K562 (cell line): ENCODE data around the gene RSPRY1. TPM values are rescaled to one million over a fixed set of nuclear protein-coding genes. Genes with fewer than 3 reads are reported as not detected.

Source experiments
- ATF3 ChIP-seq, 2 experiments: fragments of 450-650 bp in 1 of 2; sonication (generic) in 1 of 2; formaldehyde crosslinking in 1 of 2; IDR thresholded peaks in 1 of 2; conservative IDR thresholded peaks in 1 of 2; 2 replicates each; pipeline versions ENCODE4 v1.6.1 to v1.8.1; 2016 to 2023; ENCODE audit warnings: mild to moderate bottlenecking in 2 of 2, moderate library complexity in 2 of 2, inconsistent platforms in 1 of 2, missing genetic modification reagents in 1 of 2
- BACH1 ChIP-seq: fragments of 200-800 bp; sonication (Bioruptor generic); IDR thresholded peaks from 2 replicates; pipeline ENCODE4 v1.6.1; 2016; ENCODE audit warnings: missing genetic modification characterization, missing compliant biosample characterization
- FOXA1 ChIP-seq: fragments of 450-650 bp; IDR thresholded peaks from 2 replicates; pipeline ENCODE4 v1.6.1; 2016; ENCODE audit warnings: mild to moderate bottlenecking, borderline replicate concordance
- HDGF ChIP-seq: fragments of 450-650 bp; IDR thresholded peaks from 2 replicates; pipeline ENCODE4 v1.6.1; 2016
- MYBL2 ChIP-seq, 2 experiments: fragments of 450-650 bp in 1 of 2; sonication (generic) in 1 of 2; formaldehyde crosslinking in 1 of 2; IDR thresholded peaks; 2 replicates each; pipeline versions ENCODE4 v1.6.1 to v1.8.1; 2017 to 2022; ENCODE audit warnings: borderline replicate concordance in 1 of 2, inconsistent platforms in 1 of 2, low read depth in 1 of 2, mild to moderate bottlenecking in 1 of 2, missing genetic modification reagents in 1 of 2, moderate library complexity in 1 of 2
- PHF21A ChIP-seq: fragments of 450-650 bp; IDR thresholded peaks from 2 replicates; pipeline ENCODE4 v1.6.1; 2017; ENCODE audit warnings: low read depth, borderline replicate concordance
- RUNX1 ChIP-seq: sonication (generic); IDR thresholded peaks from 2 replicates; pipeline ENCODE4 v1.6.1; 2016; ENCODE audit warnings: antibody characterized with exemption, low read depth
- SFPQ ChIP-seq: fragments of 200-400 bp; formaldehyde crosslinking; IDR thresholded peaks from 2 replicates; pipeline ENCODE4 v1.6.1; 2017; ENCODE audit warnings: mild to moderate bottlenecking, low read depth, low read length, moderate library complexity
- TBP ChIP-seq: optimal IDR thresholded peaks from 2 replicates; pipeline ENCODE3; 2011; ENCODE audit warnings: low read depth, low read length, improper control_type of control experiment
- TEAD2 ChIP-seq: fragments of 450-650 bp; IDR thresholded peaks from 2 replicates; pipeline ENCODE4 v1.6.1; 2016; ENCODE audit warnings: missing genetic modification characterization, control low read depth, missing compliant biosample characterization
- polyA plus RNA-seq, 8 experiments: library from polyadenylated mRNA; depleted of rRNA in 4 of 8; stranded (reverse) in 5 of 8; unstranded in 3 of 8; fragments of >200 nt; fragmentation: Nextera tagmentation in 2 of 8; fragmentation: Illumina TruSeq in 1 of 8; extraction: Ambion mirVana in 2 of 8; extraction: Trizol in 1 of 8; gene quantifications; 2 replicates each; pipeline versions ENCODE4 v1.2.1 to v1.2.3, GENCODE V29; 2011 to 2014; ENCODE audit warnings: inconsistent platforms in 1 of 8, missing spikeins in 1 of 8
- total RNA-seq, 7 experiments: library from RNA; depleted of rRNA in 6 of 7; stranded (reverse); fragments of >200 nt in 6 of 7; fragmentation: Illumina TruSeq in 2 of 7; extraction: Trizol in 2 of 7; gene quantifications; 2 replicates each; pipeline versions ENCODE4 v1.2.1 to v1.2.3, GENCODE V29; 2011 to 2021; ENCODE audit warnings: low replicate concordance in 1 of 7
- TF ChIP-seq, protein P1 (sequence below): fragments of 450-650 bp; IDR thresholded peaks from one replicate; pipeline ENCODE4 v1.6.1; 2018; ENCODE audit warnings: mild to moderate bottlenecking, moderate library complexity; ENCODE audit not compliant: partially characterized antibody
- TF ChIP-seq, protein P2 (sequence below), 2 experiments: fragments of 200-800 bp in 1 of 2; sonication (Bioruptor generic) in 1 of 2; sonication (generic) in 1 of 2; formaldehyde crosslinking in 1 of 2; IDR thresholded peaks in 1 of 2; conservative IDR thresholded peaks in 1 of 2; 2 replicates each; pipeline versions ENCODE4 v1.5.0 to v1.6.1; 2016 to 2020; ENCODE audit warnings: missing compliant biosample characterization in 1 of 2, missing genetic modification characterization in 1 of 2, missing genetic modification reagents in 1 of 2
- TF ChIP-seq, protein P3 (sequence below): fragments of 250-450 bp; sonication (Bioruptor Pico); IDR thresholded peaks from 2 replicates; pipeline ENCODE4 v1.5.0; 2021
- TF ChIP-seq, protein P4 (sequence below): fragments of 250-450 bp; sonication (Bioruptor Pico); IDR thresholded peaks from 2 replicates; pipeline ENCODE4 v1.5.0; 2020; ENCODE audit warnings: mild to moderate bottlenecking, borderline replicate concordance

The RSPRY1 gene
- total and polyA plus RNA-seq, 9 of the 15 experiments (the other 6 are each of a cell fraction or from before 2014, with no cell fraction given): 10.2 to 27.8 (median 20.8) TPM

DNA sequence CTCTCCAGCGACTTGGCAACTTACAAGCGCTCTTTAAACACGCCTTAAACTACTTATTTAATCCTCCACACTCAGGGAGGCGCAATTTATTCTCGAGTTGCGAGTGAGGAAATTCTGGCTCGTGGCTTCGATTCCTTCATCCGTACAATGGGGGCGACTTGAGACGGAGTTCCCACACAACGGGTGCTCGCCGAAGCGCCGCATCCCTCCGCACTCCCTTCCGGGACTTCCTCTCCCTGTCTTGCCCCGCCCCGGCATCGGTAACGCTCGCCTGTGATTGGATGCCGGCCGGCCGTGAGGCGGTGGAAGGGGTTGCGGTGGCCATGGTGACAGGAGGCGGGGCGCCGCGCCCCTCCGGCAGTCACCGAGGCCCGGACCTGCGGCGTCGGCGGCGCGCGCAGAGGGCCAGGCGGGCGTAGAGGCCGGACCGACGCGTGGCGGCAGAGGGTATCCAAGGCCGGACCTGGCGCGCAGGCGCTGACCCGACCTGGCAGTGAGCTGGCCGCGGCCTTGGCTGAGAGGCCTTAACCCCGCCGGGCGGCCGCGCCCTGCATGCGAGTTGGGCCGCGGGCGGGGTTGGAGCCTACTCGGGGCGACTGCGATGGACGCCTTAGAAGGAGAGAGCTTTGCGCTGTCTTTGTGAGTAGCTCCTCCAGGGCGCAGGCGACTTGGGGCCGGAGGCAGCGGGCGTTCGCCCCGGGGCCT is 58.8 kb downstream of the RSPRY1 start, which contains the start of gene ARL2BP (continued):
- TF ChIP-seq PHF21A (no peak), TEAD2 (tag) (no peak), TBP (peak; percentile 72), BACH1 (no peak), MYBL2 (IDR thresholded peaks at IDR 0.05; ENCODE audit: low read depth) (no peak), MYBL2 (CRISPR knock-in tag; IDR thresholded peaks at IDR 0.05; ENCODE audit: borderline replicate concordance) (no peak), RUNX1 (no peak), SFPQ (no peak), ATF3 (IDR thresholded peaks at IDR 0.05) (no peak; the same call in 1 of the 2 replicates), ATF3 (CRISPR knock-in tag; conservative IDR thresholded peaks at IDR 0.05) (no peak), FOXA1 (no peak), HDGF (no peak)
- TF ChIP-seq, protein P1, sequence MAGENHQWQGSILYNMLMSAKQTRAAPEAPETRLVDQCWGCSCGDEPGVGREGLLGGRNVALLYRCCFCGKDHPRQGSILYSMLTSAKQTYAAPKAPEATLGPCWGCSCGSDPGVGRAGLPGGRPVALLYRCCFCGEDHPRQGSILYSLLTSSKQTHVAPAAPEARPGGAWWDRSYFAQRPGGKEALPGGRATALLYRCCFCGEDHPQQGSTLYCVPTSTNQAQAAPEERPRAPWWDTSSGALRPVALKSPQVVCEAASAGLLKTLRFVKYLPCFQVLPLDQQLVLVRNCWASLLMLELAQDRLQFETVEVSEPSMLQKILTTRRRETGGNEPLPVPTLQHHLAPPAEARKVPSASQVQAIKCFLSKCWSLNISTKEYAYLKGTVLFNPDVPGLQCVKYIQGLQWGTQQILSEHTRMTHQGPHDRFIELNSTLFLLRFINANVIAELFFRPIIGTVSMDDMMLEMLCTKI: no peak
- TF ChIP-seq, protein P2, sequence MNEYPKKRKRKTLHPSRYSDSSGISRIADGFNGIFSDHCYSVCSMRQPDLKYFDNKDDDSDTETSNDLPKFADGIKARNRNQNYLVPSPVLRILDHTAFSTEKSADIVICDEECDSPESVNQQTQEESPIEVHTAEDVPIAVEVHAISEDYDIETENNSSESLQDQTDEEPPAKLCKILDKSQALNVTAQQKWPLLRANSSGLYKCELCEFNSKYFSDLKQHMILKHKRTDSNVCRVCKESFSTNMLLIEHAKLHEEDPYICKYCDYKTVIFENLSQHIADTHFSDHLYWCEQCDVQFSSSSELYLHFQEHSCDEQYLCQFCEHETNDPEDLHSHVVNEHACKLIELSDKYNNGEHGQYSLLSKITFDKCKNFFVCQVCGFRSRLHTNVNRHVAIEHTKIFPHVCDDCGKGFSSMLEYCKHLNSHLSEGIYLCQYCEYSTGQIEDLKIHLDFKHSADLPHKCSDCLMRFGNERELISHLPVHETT (CRISPR knock-in tag; conservative IDR thresholded peaks at IDR 0.05 in 1 of 2, IDR thresholded peaks at IDR 0.05 in 1 of 2): peak in 1 of 2 experiments; percentile 87; a peak in 2 of 4 replicates
- TF ChIP-seq, protein P3, sequence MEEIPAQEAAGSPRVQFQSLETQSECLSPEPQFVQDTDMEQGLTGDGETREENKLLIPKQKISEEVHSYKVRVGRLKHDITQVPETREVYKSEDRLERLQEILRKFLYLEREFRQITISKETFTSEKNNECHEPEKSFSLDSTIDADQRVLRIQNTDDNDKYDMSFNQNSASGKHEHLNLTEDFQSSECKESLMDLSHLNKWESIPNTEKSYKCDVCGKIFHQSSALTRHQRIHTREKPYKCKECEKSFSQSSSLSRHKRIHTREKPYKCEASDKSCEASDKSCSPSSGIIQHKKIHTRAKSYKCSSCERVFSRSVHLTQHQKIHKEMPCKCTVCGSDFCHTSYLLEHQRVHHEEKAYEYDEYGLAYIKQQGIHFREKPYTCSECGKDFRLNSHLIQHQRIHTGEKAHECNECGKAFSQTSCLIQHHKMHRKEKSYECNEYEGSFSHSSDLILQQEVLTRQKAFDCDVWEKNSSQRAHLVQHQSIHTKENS: no peak
- TF ChIP-seq, protein P4, sequence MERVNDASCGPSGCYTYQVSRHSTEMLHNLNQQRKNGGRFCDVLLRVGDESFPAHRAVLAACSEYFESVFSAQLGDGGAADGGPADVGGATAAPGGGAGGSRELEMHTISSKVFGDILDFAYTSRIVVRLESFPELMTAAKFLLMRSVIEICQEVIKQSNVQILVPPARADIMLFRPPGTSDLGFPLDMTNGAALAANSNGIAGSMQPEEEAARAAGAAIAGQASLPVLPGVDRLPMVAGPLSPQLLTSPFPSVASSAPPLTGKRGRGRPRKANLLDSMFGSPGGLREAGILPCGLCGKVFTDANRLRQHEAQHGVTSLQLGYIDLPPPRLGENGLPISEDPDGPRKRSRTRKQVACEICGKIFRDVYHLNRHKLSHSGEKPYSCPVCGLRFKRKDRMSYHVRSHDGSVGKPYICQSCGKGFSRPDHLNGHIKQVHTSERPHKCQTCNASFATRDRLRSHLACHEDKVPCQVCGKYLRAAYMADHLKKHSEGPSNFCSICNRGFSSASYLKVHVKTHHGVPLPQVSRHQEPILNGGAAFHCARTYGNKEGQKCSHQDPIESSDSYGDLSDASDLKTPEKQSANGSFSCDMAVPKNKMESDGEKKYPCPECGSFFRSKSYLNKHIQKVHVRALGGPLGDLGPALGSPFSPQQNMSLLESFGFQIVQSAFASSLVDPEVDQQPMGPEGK (CRISPR knock-in tag): no peak
